Measurements from ENCODE around the gene INTS4.

DNA sequence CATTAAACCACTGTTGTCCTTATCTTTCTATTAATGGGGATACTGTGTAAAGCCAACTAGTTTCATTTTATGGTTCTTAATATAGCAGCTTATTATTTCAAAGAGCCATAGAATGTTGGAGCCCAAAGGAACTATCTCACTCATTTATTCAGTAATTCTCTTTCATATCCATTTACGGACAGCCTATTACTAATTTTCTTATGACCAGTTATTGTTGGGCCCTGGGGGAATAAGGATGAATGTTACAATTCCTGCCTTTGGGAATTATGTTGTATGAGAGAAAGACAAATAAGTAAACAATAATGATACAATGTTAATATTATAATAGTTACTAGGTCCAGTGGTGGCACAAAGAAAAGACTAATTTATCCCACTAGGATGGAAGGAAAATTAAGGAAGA is 121.1 kb downstream of the INTS4 start:
- TF ChIP-seq, protein P1, sequence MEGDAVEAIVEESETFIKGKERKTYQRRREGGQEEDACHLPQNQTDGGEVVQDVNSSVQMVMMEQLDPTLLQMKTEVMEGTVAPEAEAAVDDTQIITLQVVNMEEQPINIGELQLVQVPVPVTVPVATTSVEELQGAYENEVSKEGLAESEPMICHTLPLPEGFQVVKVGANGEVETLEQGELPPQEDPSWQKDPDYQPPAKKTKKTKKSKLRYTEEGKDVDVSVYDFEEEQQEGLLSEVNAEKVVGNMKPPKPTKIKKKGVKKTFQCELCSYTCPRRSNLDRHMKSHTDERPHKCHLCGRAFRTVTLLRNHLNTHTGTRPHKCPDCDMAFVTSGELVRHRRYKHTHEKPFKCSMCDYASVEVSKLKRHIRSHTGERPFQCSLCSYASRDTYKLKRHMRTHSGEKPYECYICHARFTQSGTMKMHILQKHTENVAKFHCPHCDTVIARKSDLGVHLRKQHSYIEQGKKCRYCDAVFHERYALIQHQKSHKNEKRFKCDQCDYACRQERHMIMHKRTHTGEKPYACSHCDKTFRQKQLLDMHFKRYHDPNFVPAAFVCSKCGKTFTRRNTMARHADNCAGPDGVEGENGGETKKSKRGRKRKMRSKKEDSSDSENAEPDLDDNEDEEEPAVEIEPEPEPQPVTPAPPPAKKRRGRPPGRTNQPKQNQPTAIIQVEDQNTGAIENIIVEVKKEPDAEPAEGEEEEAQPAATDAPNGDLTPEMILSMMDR (conservative IDR thresholded peaks at IDR 0.05; ENCODE audit: low read depth in 2 of 2) = no peak
- TF ChIP-seq EZH2phosphoT487 (IDR thresholded peaks at IDR 0.05; ENCODE audit: unreplicated experiment) (no peak), POLR2AphosphoS5 (IDR thresholded peaks at IDR 0.05; ENCODE audit: low read depth) (no peak), EZH2 (IDR thresholded peaks at IDR 0.05; ENCODE audit: low read depth, unreplicated experiment) (no peak)
- TF ChIP-seq, protein P2, sequence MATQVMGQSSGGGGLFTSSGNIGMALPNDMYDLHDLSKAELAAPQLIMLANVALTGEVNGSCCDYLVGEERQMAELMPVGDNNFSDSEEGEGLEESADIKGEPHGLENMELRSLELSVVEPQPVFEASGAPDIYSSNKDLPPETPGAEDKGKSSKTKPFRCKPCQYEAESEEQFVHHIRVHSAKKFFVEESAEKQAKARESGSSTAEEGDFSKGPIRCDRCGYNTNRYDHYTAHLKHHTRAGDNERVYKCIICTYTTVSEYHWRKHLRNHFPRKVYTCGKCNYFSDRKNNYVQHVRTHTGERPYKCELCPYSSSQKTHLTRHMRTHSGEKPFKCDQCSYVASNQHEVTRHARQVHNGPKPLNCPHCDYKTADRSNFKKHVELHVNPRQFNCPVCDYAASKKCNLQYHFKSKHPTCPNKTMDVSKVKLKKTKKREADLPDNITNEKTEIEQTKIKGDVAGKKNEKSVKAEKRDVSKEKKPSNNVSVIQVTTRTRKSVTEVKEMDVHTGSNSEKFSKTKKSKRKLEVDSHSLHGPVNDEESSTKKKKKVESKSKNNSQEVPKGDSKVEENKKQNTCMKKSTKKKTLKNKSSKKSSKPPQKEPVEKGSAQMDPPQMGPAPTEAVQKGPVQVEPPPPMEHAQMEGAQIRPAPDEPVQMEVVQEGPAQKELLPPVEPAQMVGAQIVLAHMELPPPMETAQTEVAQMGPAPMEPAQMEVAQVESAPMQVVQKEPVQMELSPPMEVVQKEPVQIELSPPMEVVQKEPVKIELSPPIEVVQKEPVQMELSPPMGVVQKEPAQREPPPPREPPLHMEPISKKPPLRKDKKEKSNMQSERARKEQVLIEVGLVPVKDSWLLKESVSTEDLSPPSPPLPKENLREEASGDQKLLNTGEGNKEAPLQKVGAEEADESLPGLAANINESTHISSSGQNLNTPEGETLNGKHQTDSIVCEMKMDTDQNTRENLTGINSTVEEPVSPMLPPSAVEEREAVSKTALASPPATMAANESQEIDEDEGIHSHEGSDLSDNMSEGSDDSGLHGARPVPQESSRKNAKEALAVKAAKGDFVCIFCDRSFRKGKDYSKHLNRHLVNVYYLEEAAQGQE (IDR thresholded peaks at IDR 0.05; ENCODE audit: unreplicated experiment) = no peak

All from GM23338 (cell line).